NCI-H2196 treated with DMSO at 0.1 percent for 48 hours (cell line): ENCODE results near the gene BRCA2.

ENCODE experiments used
- DNase-seq: peaks from one replicate; lab custom pipeline; 2025; ENCODE audit not compliant: unreplicated experiment; lab: John Stamatoyannopoulos, UW

BRCA2 gene

DNA sequence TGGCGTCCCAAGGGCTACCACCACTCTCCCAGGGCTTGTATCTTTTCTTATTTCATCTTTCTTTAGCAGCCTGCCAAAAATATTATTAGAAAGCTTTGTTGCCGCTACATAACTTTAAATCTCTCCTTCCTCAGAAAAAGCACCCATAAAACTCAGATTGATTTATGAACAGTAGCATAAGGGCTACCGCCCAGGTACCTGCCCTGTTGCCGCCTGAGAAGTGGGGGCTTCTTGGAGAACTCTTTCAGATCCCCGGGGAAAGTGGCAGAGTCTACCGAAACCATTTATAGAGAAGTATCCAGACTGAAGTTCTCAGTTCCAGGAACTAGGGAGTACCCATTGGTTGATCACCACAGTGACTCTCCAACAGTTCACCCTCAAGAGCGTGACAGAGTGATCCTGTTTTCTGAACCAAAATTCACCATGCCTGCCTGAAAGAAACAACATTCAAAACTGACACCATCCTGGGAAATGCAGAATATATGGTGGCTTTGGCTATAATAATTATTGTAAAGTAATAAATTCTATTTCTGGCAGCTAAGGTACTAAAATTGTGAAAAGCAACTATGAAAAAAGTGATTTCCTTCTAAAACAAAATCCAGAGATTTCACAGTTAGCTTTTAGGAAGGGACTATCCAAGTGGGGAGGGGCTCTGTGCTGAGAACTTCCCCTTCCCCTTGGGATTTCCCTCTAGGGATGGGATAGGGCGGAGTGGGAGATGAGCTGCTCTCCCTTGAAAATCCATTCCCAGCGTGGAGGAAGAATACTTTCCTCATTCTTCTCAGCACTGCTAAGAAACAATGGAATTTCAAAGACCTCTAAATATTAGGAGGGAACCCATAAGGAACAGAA lies 113.5 kb downstream of the BRCA2 start:
- no peak for DNase-seq

DNA sequence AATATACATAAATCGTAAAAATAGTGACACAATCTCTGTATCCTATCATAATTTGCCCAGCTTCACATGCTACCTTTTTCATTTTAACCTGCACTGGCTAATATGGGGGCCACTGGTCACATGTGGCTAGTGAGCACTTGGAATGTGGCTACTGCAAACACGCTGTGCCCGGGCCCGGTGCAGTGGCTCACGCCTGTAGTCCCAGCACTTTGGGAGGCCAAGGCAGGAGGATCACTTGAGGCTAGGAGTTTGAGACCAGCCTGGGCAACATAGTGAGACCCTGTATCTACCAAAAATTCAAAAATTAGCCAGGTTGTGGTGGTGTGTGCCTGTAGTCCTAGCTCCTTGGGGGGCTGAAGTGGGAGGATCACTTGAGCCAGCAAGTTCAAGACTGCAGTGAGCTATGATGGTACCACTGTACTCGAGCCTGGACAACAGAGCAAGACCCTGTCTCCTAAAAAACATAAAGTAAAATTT lies 114.2 kb downstream of the BRCA2 start:
- DNase-seq = no peak

DNA sequence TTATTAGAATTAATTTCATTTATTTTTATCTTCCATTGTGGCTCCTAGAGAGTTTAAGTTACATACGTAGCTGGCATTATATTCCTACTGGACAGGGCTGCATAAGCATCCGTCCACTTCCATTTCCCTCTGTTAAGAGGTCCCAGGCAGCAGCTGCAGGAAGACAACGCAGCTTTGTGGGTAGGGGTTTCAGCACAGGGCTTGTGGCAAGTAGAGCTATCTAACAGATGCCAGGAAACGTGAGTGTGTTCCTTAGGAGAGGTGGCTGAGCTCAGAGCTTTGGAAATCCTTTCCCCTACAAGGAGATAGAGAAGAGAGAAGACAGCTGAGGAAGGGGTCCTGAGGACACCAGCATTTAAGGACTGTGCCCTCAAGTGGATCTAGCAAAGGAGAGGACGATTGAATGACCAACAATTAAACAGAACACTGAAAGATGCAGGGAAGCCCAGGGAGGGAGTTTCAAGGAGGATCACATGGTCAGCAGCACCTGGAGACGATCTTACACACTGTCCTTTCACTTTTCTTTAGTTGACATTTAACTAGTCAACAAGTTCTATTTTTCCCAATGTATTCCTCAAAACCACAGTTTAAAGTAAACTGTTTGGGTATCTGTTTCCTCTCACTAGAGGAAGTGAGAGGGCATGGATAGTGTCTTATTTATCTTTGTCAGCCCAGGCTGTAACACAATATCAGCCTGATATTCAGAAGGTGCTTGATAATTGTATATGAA lies 114.9 kb downstream of the BRCA2 start:
- no peak for DNase-seq

DNA sequence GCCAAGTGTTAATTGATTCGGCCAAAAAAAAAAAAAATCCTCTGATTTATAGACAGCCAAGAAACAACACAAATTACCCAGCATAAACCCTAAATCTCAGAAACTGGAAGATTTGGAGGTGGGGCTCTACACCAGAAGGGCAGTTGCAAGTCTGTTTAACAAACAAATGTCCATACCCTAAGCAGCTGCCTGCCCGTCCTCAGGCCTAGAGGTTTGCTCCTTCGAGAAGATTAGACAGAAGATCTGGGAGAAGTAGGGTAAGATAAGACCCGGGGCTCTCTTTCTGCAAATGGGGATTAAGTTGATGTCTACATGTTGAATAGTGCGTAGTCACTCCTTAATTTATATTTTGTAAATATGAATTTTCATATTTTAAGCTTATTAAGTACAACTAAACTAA lies 116.1 kb downstream of the BRCA2 start:
- no peak for DNase-seq

DNA sequence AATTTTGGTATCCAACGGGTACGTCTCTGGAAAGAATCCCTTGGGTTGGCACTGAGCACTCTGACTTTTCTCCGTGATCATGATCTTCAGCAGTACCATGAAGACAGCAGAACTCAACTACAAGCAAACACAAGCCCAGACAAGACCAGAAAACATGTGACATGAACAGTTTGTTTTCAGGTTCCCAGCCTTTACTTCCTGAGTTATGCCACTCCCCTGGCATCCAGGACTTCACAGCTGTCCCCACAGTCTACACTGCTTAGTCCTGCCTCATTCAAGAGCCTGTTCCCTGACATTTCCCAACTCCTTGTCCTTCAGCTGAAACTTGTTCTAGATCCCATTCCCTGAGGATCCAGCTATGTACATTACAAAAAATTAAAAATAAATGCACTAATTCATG lies 117.5 kb downstream of the BRCA2 start:
- DNase-seq = no peak

DNA sequence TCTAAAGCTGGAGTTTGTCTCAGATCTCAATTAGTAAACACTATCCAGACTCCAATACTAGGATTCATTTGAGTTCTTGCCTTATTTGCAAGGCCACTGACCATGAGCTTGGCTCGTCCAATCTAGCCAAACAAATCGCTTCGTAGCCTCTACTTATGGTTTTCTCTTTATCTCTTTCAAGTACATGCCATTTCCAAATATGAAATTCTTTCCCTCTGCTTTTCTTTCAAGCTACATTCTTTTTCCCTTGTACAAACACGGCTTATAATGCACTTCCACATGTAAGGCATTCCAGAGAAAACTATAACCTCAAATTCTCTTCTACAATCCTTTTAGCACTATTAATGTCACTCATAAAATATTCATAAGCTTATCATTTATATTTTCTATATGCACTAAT lies 123.6 kb downstream of the BRCA2 start:
- no peak for DNase-seq

DNA sequence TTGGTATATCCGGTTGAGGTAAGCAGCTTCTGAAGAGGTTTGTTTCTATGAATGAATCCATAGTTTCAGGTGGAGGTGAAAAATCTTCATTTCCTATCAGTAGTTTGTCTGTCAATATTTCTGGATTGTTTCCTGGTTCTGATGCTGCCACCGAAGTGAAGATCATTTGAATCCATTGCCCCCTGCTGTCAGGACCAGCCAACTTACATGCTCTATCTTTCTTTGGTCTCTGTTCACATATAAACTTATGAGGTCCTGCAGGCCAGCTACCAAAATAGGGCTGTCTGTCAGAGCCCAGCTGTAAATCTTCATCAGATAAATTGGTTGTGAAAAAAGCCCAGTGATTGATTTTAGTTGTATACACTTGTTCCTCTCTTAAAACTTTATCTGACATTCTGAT lies 127.8 kb downstream of the BRCA2 start:
- no peak for DNase-seq

DNA sequence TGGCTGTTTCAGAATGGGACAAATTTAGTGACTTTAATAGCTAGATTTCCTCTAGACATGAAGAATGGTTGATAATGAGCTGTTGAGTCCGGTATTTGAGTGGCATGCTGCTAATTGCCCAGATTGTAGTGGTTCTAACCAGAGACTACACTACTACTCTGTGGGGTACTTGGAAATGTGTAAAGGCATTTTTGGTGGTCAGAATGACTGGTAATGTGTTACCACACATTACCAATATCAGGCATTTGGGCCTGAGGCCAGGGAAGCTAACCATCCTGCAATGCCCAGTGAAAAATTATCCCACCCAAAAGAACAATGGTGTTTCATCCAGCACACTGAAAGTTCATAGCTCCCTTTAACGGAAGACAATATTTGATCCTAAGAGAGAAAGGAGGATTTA lies 130.2 kb downstream of the BRCA2 start:
- no peak for DNase-seq

DNA sequence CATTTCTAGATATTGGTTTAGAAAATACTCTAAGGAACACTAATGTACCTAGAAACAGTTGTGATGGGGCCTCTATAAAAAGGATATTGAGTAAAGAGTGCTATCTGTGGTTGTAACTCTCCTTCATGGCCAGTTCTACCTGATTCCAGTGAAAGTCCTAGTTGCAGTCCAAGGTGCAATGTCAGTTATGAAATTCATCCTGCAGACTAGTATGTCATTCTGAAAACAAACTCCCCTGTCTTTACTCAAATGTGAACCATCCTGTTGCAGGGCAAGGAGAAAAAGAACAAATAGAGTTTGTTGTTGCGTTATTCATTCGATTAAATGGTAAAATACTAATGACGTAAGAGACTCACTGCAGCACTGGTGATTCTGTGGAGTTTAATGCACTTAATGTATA lies 130.9 kb downstream of the BRCA2 start:
- DNase-seq = no peak

DNA sequence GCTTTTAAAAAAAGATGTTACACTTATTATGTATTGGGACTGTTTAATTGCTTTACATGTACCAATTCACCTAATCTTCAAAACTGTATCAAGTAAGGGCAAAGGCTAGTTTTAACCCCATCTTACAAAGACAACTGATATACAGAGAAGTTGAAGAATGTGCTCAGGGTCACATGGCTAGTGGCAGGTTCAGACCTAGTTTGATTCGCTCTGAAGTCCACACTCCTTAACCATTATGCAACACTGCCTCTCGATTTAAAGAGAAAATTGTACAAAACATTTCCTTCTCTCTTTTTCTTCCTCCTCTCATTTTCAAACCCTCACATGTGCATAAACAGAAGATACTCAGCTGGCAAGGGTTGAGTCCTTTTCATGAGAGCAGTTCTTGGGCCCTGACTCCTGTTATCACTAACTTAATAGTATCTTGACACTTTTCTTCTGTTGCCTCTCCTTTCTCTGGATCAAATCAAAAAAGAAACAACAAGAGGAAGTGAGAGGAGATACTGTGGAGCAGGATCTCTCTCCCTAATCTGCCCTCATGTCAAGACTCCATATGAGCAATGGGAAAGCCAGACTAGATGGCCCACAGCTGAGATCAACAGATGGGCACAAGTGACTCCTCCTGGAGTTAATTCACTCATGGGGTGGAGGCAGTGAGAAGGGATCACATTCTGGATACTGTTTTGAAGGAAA lies 131.6 kb downstream of the BRCA2 start:
- no peak for DNase-seq

DNA sequence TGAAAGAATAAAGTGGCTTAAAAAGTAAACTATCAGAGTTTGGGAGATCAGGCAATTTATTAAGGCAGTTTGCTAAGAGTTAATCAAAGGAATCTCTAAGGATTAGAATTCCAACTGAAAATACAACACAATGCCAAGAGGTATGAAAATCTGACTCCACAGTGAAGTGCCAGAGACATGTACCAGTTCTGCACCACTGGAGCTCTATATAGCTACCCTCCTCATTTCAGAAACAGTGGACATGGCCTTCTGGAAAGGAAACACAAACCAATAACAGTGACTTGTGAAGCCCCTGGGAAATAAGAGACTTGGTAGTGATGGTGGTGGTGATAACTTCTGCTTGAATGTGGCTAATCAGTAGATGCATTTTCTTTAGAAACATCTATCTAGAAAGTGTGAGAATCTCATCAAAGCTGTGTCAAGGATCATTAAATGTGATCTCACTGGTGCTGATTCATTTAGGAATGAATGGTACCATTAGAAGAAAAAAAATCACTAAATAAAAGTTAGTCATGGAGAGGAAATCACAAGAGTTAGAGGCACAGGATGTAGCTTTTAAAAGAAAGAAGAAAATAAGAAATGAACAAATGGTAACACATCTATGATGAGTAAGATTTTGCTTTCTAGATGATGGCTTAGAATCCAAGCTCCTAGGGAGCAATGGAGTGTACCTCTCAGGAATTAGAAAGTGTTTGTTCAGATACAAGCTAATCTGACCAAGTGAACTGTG lies 132.8 kb downstream of the BRCA2 start:
- DNase-seq = no peak

DNA sequence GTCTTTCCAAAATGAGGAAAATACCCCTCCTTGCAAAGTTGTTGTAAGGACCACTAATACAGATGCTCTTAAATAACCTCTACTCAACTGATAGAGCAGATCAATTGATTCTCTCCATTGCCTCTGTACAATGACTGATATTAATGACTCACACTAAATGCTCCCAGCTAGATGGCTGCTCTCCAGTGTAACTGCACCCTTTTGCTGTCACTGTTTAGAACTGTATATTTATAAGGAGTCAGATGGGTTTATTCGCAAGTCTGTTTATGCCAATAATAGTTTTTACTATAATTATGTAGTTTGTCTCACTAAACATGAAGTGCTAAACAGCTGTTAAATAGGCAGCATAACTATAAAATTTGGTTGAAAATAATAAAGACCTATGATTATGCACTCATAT lies 133.7 kb downstream of the BRCA2 start:
- DNase-seq = no peak
